SK-N-SH (cell line): ENCODE data around the gene RFTN1. TPM values are rescaled to one million over a fixed set of nuclear protein-coding genes. Genes with fewer than 3 reads are reported as not detected.

Experiments used
- CTCF ChIA-PET: fragments of 300-600, 350-600 bp; formaldehyde crosslinking; extraction: SDS; loops from one replicate; lab custom pipeline; 2021; lab: Yijun Ruan, JAX
- POLR2A ChIA-PET: fragments of 350-600 bp; sonication (Branson Sonifier 250); formaldehyde crosslinking; extraction: SDS; loops from one replicate; lab custom pipeline; 2020; ENCODE audit warnings: antibody characterized with exemption, inconsistent platforms; lab: Yijun Ruan, JAX
- DNase-seq: peaks from one replicate; pipeline ENCODE4 v3.0.0; 2012
- H2AFZ ChIP-seq: fragments of 200-600 bp; sonication (generic); 2 replicates; pipeline ENCODE4 v1.8.1; 2016; ENCODE audit warnings: antibody characterized with exemption, mild to moderate bottlenecking, low read depth
- H3F3A ChIP-seq: fragments of 200-600 bp; sonication (generic); replicated peaks from 2 replicates; pipeline ENCODE3; 2016; ENCODE audit warnings: antibody characterized with exemption, mild to moderate bottlenecking; ENCODE audit not compliant: insufficient read depth
- H3K27ac ChIP-seq, 2 experiments: fragments of 200-500 bp in 1 of 2; fragments of 200-600 bp in 1 of 2; sonication (Bioruptor generic) in 1 of 2; sonication (generic), shearing (Covaris generic) in 1 of 2; 2 replicates each; pipeline versions ENCODE4 v1.5.1 to v1.6.1; 2014 to 2016; ENCODE audit warnings: low read depth in 2 of 2, inconsistent platforms in 1 of 2, low read length in 1 of 2, mild to moderate bottlenecking in 1 of 2, mixed read lengths in 1 of 2
- H3K27me3 ChIP-seq: fragments of 200-600 bp; sonication (generic), shearing (Covaris generic); 2 replicates; pipeline ENCODE4 v1.6.1; 2016; ENCODE audit warnings: mixed run types; ENCODE audit not compliant: insufficient read depth
- H3K36me3 ChIP-seq, 2 experiments: fragments of 200-500 bp in 1 of 2; fragments of 200-600 bp in 1 of 2; sonication (Bioruptor generic) in 1 of 2; sonication (generic) in 1 of 2; replicated peaks in 1 of 2; 2 replicates each; pipeline versions ENCODE3 to v1.5.1; 2014 to 2016; ENCODE audit warnings: low read length in 1 of 2, mild to moderate bottlenecking in 1 of 2; ENCODE audit not compliant: insufficient read depth in 2 of 2, control insufficient read depth in 1 of 2
- H3K4me1 ChIP-seq, 2 experiments: fragments of 200-500 bp in 1 of 2; fragments of 200-600 bp in 1 of 2; sonication (Bioruptor generic) in 1 of 2; sonication (generic), shearing (Covaris generic) in 1 of 2; 2 replicates each; pipeline versions ENCODE4 v1.5.1 to v1.6.1; 2014 to 2016; ENCODE audit warnings: low read depth in 1 of 2, low read length in 1 of 2, mixed run types in 1 of 2; ENCODE audit not compliant: insufficient read depth in 2 of 2, control insufficient read depth in 1 of 2
- H3K4me2 ChIP-seq: fragments of 200-600 bp; sonication (generic), shearing (Covaris generic); 2 replicates; pipeline ENCODE4 v1.6.1; 2017; ENCODE audit warnings: mixed run types
- H3K4me3 ChIP-seq, 2 experiments: fragments of 200-500 bp in 1 of 2; fragments of 200-600 bp in 1 of 2; sonication (Bioruptor generic) in 1 of 2; sonication (generic), shearing (Covaris generic) in 1 of 2; 2 replicates each; pipeline versions ENCODE4 v1.5.1 to v1.8.1; 2014 to 2016; ENCODE audit warnings: low read depth in 2 of 2, inconsistent platforms in 1 of 2, low read length in 1 of 2, mild to moderate bottlenecking in 1 of 2, mixed read lengths in 1 of 2, moderate library complexity in 1 of 2
- H3K79me2 ChIP-seq: fragments of 200-600 bp; sonication (generic); 2 replicates; pipeline ENCODE4 v1.8.1; 2017; ENCODE audit warnings: mild to moderate bottlenecking; ENCODE audit not compliant: insufficient read depth
- H3K9ac ChIP-seq: fragments of 200-600 bp; sonication (generic); 2 replicates; pipeline ENCODE4 v1.6.1; 2017; ENCODE audit warnings: mixed run types
- H3K9me2 ChIP-seq: fragments of 200-600 bp; sonication (generic); 2 replicates; pipeline ENCODE4 v1.6.1; 2017; ENCODE audit warnings: mixed run types
- H3K9me3 ChIP-seq: fragments of 200-600 bp; sonication (generic); 2 replicates; pipeline ENCODE4 v1.6.1; 2017; ENCODE audit warnings: mixed run types, mild to moderate bottlenecking, moderate library complexity
- H4K20me1 ChIP-seq: fragments of 200-600 bp; sonication (generic); 2 replicates; pipeline ENCODE4 v1.6.1; 2017; ENCODE audit warnings: mild to moderate bottlenecking, mixed run types; ENCODE audit not compliant: insufficient read depth
- CHD2 ChIP-seq: fragments of 150-350 bp; IDR thresholded peaks from 2 replicates; pipeline ENCODE4 v1.6.1; 2018; ENCODE audit warnings: low read length; ENCODE audit not compliant: partially characterized antibody
- ELF1 ChIP-seq: IDR thresholded peaks from 2 replicates; pipeline ENCODE4 v1.4.0; 2012
- EP300 ChIP-seq, 2 experiments: IDR thresholded peaks; 2 replicates each; pipeline versions ENCODE4 v1.4.0 to v1.6.1; 2012; ENCODE audit warnings: borderline replicate concordance in 1 of 2, low read depth in 1 of 2, low read length in 1 of 2
- EZH2phosphoT487 ChIP-seq: fragments of 200-600 bp; sonication (generic); IDR thresholded peaks from 2 replicates; pipeline ENCODE4 v1.6.1; 2017; ENCODE audit warnings: low read depth, mixed run types, mild to moderate bottlenecking, antibody characterized with exemption, moderate library complexity, borderline replicate concordance
- FOSL2 ChIP-seq: IDR thresholded peaks from 2 replicates; pipeline ENCODE4 v1.4.0; 2012; ENCODE audit warnings: low read depth, mild to moderate bottlenecking, moderate library complexity, borderline replicate concordance
- FOXJ3 ChIP-seq: sonication (generic); formaldehyde crosslinking; IDR thresholded peaks from 2 replicates; pipeline ENCODE4 v1.5.1; 2020; ENCODE audit warnings: mild to moderate bottlenecking, missing genetic modification reagents
- FOXM1 ChIP-seq: IDR thresholded peaks from 2 replicates; pipeline ENCODE4 v1.4.0; 2012; ENCODE audit warnings: low read depth, mild to moderate bottlenecking
- IRF3 ChIP-seq: fragments of 150-350 bp; IDR thresholded peaks from 2 replicates; pipeline ENCODE4 v1.6.1; 2016; ENCODE audit warnings: mild to moderate bottlenecking, low read depth, low read length
- JUND ChIP-seq: IDR thresholded peaks from 2 replicates; pipeline ENCODE4 v1.4.0; 2012
- NFIC ChIP-seq: IDR thresholded peaks from 2 replicates; pipeline ENCODE4 v1.4.0; 2012; ENCODE audit warnings: borderline replicate concordance
- POLR2AphosphoS5 ChIP-seq: IDR thresholded peaks from 2 replicates; pipeline ENCODE4 v1.6.1; 2012; ENCODE audit warnings: low read depth, low read length
- RAD21 ChIP-seq: IDR thresholded peaks from 2 replicates; pipeline ENCODE4 v1.6.1; 2012; ENCODE audit warnings: mild to moderate bottlenecking, low read length
- RCOR1 ChIP-seq: fragments of 150-350 bp; IDR thresholded peaks from 2 replicates; pipeline ENCODE4 v1.6.1; 2017; ENCODE audit warnings: antibody characterized with exemption, low read length
- RFX5 ChIP-seq: IDR thresholded peaks from 2 replicates; pipeline ENCODE4 v1.6.1; 2012; ENCODE audit warnings: mild to moderate bottlenecking, improper control_type of control experiment, low read length
- TEAD4 ChIP-seq: IDR thresholded peaks from 2 replicates; pipeline ENCODE4 v1.4.0; 2012; ENCODE audit warnings: mild to moderate bottlenecking, borderline replicate concordance; ENCODE audit not compliant: insufficient read depth
- ZBTB33 ChIP-seq: IDR thresholded peaks from 2 replicates; pipeline ENCODE4 v1.4.0; 2012; ENCODE audit warnings: low read depth, borderline replicate concordance
- WGBS: methylation state at CpG from one replicate; pipeline ENCODE4 v1.1.6; 2017; ENCODE audit warnings: low lambda C conversion rate; 5-methylcytosine and 5-hydroxymethylcytosine counted together
- polyA plus RNA-seq, 3 experiments: library from polyadenylated mRNA; depleted of rRNA; stranded (reverse); fragments of >200 nt; gene quantifications; 2 replicates each; pipeline ENCODE4 v1.2.3, GENCODE V29; 2012
- TF ChIP-seq, protein P1 (sequence below): IDR thresholded peaks from 2 replicates; pipeline ENCODE4 v1.6.1; 2012; ENCODE audit warnings: mild to moderate bottlenecking, low read depth, low read length, moderate library complexity
- TF ChIP-seq, protein P2 (sequence below): fragments of 150-350 bp; IDR thresholded peaks from 2 replicates; pipeline ENCODE4 v1.6.1; 2017; ENCODE audit warnings: antibody characterized with exemption, low read length, low read depth, borderline replicate concordance
- TF ChIP-seq, protein P3 (sequence below): IDR thresholded peaks from 2 replicates; pipeline ENCODE4; 2012

Gene RFTN1
- polyA plus RNA-seq, 1 of the 3 experiments (the other 2 are of a cell fraction) = 21.2 TPM

DNA sequence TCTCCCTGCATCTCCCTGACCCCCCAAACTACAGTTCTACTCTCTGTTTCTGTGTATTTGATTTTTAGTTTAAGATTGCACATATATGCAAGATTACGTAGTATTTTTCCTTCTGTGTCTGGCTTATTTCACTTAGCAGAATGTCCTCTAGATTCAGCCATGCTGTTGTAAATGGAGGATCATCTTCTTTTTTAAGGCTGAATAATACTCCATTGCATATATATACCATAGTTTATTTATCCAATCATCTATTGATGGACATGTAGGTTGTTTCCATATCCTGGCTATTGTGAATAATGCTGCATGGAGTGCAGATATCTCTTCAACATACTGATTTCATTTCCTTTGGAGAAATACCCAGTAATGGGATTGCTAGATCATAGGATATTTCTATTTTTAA is 70.8 kb downstream of the RFTN1 start:
- no peaks in the 10 kb centered on the region for H4K20me1 ChIP-seq
- 94% methylated on average over 1 of the region's 1 CpG for WGBS
- no peak for DNase-seq
- ChIA-PET POLR2A (no interaction called here), CTCF (interaction anchor here (2.1 kb wide), 1 partner anchor 9 kb away, joined by 4 read pairs; no protein-coding TSS in a partner anchor)
- no peak for TF ChIP-seq RFX5
- no peak for TF ChIP-seq RCOR1
- no peak for TF ChIP-seq POLR2AphosphoS5
- TF ChIP-seq CHD2 = no peak
- no peak for TF ChIP-seq TEAD4
- TF ChIP-seq FOSL2 = no peak
- no peak for TF ChIP-seq JUND
- no peak for TF ChIP-seq EZH2phosphoT487
- TF ChIP-seq RAD21 = no peak
- TF ChIP-seq EP300 (IDR thresholded peaks at IDR 0.05; ENCODE audit: borderline replicate concordance in 1 of 2, low read depth in 1 of 2, low read length in 1 of 2) = no peak
- H3K4me1 ChIP-seq = peaks cover 6 to 43% of the 10 kb centered on the region in 2 experiments; a peak in 3 of 4 replicates
- no peak overlapping the region for H3K9ac ChIP-seq
- H3K9me2 ChIP-seq = no peaks in the 10 kb centered on the region
- peak overlapping the region in 1 of 2 experiments; percentile 96; a peak in 2 of 4 replicates for H3K27ac ChIP-seq
- H3K79me2 ChIP-seq = peaks cover 18% of the 10 kb centered on the region; the same call in 1 of the 2 replicates
- no peaks in the 10 kb centered on the region for H3F3A ChIP-seq
- H3K9me3 ChIP-seq = no peaks in the 10 kb centered on the region; the same call in 1 of the 2 replicates
- H3K36me3 ChIP-seq = no peaks in the 10 kb centered on the region
- no peaks in the 10 kb centered on the region for H3K27me3 ChIP-seq
- H3K4me2 ChIP-seq = no peak overlapping the region
- H3K4me3 ChIP-seq = no peak overlapping the region
- H2AFZ ChIP-seq = no peak overlapping the region

- Histone ChIP-seq H3K4me3 (no peak overlapping the region), H3K9me2 (no peaks in the 10 kb centered on the region), H3K4me1 (peaks cover 6 to 40% of the 10 kb centered on the region in 2 experiments; a peak in 3 of 4 replicates), H4K20me1 (no peaks in the 10 kb centered on the region), H3K9ac (no peak overlapping the region), H3K27ac (peak overlapping the region in 1 of 2 experiments; percentile 96; a peak in 2 of 4 replicates), H3K36me3 (peaks cover 0 to 1% of the 10 kb centered on the region in 2 experiments), H3F3A (no peaks in the 10 kb centered on the region), H3K4me2 (no peak overlapping the region), H3K27me3 (no peaks in the 10 kb centered on the region), H2AFZ (no peak overlapping the region), H3K9me3 (no peaks in the 10 kb centered on the region; the same call in 1 of the 2 replicates), H3K79me2 (peaks cover 15% of the 10 kb centered on the region; the same call in 1 of the 2 replicates)
- CTCF ChIA-PET = interaction anchor here (1.4 kb wide), 1 partner anchor 153 kb away, joined by 4 read pairs; no protein-coding TSS in a partner anchor
- 43% methylated on average over 5 of the region's 5 CpGs for WGBS
- POLR2A ChIA-PET = interaction anchor here (0.8 to 1.4 kb wide), 4 partner anchors 20 to 75 kb away, joined by 3 to 11 read pairs (median 4); partner anchors contain the start of gene RFTN1
- peak; percentile 36 for DNase-seq
- TF ChIP-seq, protein P1, sequence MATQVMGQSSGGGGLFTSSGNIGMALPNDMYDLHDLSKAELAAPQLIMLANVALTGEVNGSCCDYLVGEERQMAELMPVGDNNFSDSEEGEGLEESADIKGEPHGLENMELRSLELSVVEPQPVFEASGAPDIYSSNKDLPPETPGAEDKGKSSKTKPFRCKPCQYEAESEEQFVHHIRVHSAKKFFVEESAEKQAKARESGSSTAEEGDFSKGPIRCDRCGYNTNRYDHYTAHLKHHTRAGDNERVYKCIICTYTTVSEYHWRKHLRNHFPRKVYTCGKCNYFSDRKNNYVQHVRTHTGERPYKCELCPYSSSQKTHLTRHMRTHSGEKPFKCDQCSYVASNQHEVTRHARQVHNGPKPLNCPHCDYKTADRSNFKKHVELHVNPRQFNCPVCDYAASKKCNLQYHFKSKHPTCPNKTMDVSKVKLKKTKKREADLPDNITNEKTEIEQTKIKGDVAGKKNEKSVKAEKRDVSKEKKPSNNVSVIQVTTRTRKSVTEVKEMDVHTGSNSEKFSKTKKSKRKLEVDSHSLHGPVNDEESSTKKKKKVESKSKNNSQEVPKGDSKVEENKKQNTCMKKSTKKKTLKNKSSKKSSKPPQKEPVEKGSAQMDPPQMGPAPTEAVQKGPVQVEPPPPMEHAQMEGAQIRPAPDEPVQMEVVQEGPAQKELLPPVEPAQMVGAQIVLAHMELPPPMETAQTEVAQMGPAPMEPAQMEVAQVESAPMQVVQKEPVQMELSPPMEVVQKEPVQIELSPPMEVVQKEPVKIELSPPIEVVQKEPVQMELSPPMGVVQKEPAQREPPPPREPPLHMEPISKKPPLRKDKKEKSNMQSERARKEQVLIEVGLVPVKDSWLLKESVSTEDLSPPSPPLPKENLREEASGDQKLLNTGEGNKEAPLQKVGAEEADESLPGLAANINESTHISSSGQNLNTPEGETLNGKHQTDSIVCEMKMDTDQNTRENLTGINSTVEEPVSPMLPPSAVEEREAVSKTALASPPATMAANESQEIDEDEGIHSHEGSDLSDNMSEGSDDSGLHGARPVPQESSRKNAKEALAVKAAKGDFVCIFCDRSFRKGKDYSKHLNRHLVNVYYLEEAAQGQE = no peak
- no peak for TF ChIP-seq ZBTB33
- TF ChIP-seq IRF3 = no peak
- TF ChIP-seq, protein P2, sequence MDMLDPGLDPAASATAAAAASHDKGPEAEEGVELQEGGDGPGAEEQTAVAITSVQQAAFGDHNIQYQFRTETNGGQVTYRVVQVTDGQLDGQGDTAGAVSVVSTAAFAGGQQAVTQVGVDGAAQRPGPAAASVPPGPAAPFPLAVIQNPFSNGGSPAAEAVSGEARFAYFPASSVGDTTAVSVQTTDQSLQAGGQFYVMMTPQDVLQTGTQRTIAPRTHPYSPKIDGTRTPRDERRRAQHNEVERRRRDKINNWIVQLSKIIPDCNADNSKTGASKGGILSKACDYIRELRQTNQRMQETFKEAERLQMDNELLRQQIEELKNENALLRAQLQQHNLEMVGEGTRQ = no peak
- peak; percentile 56 for TF ChIP-seq FOXJ3 (CRISPR knock-in tag)
- no peak for TF ChIP-seq NFIC
- TF ChIP-seq ELF1 = no peak
- TF ChIP-seq JUND = no peak
- no peak for TF ChIP-seq FOXM1
- TF ChIP-seq, protein P3, sequence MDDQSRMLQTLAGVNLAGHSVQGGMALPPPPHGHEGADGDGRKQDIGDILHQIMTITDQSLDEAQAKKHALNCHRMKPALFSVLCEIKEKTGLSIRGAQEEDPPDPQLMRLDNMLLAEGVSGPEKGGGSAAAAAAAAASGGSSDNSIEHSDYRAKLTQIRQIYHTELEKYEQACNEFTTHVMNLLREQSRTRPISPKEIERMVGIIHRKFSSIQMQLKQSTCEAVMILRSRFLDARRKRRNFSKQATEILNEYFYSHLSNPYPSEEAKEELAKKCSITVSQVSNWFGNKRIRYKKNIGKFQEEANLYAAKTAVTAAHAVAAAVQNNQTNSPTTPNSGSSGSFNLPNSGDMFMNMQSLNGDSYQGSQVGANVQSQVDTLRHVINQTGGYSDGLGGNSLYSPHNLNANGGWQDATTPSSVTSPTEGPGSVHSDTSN = no peak
Measured at GRCh38 chr3:16441371-16441875, 72.1 kb downstream of the RFTN1 start.
